AML-193 (cell line): ENCODE results near the gene THPO.

ENCODE experiments used
- DNase-seq, 2 experiments: peaks; one replicate each; lab custom pipeline; 2025; lab: John Stamatoyannopoulos, UW

Gene THPO

DNA sequence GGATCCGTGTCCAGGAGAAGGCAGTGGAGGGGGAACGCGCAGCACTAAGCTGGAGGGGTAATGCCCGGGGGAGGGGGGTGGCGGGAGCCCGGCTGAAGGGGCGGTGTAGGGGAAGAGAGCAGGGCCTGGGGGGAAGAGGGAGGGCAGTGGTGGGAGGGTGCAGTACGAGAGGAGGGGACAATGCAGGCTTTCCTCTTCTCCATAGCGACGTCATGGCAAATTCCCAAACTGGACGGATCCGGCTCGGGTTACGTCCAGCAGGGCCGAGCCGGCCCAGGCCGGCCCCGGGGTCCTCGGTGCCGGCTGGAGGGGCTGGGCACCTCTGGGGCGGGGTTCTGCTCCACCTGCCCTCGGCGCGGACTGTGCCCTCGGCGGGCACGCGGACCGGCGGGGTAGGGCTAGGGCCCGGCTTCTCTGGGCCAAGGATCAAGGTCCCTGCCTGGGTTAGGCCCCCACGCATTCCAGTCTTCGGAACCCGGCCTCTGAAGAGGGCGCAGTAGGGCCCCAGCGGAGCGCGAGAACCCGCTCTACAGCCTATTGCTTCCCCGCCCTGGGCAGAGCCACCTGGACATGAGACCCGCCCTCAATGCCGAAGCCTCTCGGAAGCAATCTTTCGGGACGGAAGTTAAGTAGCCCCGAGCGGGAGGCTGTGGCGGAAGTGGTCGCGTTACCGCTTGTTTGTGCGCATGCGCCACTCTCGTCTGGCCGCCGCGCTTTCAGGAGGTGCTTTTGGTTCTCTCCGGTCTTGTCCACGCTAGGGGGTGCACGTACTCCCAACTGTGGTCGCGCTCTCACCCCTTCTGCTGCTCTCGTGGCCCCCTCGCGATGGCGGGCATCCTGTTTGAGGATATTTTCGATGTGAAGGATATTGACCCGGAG, 15.1 kb downstream of the THPO start:
- DNase-seq: peak; percentile 99

DNA sequence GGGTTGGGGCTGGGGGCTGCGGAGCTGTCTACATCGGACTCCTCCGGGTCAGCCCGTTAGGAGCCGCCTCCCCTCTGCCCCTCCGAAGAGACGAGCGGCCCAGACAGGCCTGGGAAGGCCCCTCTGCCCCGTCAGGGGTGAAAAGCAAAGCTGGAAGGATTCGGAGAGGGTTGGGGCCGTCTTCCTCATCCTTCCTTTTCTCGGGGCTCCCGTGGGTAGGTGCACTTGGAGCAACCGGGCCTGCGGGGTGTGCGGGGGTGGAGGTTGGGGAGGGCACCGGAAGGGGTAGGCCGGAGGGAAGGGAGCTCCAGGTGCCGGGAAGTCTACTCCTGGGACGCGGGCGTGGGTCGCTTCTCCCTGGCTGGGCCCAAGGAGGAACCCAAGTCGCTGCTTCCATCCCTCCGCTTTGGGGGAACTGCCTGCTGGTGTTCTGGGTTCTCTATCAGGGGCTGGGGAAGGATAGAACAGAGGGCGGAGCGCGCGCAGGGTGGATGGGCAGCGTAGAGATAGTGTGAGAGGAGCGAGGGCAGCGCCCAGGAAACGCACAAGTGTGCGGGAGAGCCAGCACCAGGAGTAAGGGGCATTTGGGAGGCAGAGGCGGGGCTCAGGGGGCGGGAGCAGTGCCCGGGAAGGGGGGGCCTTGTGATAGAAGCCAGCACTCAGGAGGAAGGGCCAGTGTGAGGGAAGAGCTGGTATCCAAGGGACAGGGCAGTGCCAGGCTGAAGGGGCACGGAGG, 15.9 kb downstream of the THPO start:
- DNase-seq: peak; percentile 48 to 51

DNA sequence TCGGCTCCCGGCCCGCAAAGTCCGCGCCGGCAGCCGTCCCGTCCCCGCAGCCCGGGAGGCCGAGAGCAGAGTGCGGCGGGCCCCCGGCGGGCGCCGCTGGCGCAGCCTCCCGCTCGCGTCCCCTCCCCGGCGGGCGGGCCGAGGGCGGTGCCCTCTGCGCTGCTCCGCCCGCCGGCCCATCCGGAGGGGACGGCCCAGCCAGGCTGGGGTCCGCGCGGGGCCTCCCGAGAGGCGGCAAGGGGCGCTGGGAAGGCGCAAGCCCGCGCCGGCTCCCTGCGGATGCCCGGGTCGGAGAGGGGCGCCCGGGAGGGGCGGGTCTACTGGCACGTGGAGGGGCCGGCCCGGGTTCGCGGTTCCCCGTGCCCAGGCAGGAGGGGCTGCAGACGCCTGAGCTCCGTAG, 16.5 kb downstream of the THPO start, which contains the start of the genes CLCN2 and POLR2H:
CLCN2 (minus strand) TSS at position 74 of the 400 bp plus-strand sequence. CDS start 126 bp downstream, outside the sequence.
POLR2H (plus strand) TSS at position 179 of the 400 bp plus-strand sequence. CDS start 1,783 bp downstream, outside the sequence.
- DNase-seq: peak in 1 of 2 experiments; percentile 41

DNA sequence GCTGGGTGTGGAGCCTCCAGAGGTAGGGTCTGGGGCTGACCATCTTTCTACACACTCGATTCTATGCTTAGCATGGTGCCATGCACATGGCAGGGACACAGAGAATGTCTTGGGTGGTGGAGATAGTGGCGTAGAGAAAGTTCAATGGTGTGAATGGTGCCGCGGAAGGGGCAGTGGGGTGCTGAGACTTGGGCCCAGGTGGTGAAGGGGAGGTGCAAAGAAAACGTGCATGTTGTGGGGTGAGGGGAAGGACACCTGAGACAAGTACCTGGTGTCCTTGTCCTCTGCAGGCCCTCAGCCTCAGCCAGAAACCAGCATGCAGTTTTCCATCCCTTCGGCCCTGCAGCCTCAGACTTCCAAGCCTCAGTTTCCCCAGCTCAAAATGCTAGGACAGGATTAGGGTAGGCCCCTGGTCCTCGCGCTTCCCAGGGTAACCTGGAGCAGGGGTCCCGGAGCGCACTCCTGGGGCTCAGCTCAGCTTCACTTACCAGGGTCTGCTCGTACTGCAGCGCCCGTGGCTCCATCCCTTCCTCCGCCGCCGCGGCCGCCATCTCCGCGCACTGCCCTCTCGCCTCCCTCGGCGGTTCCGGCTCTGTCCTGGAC, 17.0 kb downstream of the THPO start:
- DNase-seq: peak in 1 of 2 experiments; percentile 41

DNA sequence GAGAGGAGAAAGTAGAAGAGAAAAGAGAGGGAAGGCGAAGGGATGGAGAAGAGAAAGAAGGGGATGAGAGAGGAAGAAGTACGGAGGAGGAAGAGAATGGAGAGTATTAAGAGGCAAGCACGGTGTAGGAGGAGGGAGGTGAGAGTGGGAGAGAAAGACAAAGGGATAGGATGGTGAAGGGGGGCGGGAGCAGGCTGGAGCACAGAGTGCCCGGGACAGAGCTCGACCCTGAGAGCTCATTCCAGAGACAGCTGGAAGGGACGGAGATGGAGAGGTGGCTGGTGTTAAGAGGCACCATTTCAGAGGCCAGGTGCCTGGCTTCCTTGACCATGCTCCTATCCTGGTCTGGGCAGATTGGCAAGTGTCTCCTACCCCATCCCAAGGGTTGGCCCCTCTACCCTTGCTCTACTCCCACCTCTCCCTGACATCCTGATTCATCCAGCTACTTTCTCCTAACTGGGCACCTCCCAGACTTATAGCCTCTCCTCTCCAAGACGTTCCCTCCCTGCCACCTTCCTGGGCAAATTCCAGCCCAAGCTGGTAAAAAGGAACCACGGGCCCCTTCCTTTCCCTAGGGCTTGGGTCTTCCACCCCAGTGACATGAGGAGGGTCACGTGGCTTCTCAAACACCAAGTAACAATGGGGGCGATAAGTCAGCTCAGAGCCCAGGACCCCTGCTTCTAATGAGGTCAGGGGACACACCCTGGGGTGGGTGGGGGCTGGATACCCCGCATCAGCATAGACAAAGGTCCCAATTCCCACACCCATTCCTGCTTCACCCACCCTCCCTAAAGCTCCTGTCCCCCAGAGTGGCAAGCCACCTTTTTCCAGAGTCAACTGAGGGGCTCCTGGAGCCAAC, 17.7 kb downstream of the THPO start:
- no peak for DNase-seq

DNA sequence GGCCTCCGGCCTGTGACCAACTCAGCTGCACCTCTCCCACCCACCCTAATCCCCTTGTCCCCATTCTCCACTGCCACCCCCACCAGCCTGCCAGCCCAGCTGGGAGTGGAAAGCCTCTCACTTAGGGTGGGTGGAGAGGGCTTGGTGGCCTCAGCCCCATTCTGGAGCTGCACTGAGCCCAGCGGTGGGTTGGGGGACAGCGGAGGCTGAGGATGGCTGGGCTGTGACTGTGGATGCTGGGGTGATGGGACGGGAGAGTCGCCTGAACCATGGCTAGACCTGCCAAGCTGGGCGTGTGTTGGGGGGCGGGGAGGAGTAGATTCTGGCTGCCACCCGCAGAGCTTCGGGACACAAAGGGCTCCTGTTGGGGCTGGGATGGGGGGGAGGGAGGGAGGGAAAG, 18.4 kb downstream of the THPO start:
- no peak for DNase-seq

DNA sequence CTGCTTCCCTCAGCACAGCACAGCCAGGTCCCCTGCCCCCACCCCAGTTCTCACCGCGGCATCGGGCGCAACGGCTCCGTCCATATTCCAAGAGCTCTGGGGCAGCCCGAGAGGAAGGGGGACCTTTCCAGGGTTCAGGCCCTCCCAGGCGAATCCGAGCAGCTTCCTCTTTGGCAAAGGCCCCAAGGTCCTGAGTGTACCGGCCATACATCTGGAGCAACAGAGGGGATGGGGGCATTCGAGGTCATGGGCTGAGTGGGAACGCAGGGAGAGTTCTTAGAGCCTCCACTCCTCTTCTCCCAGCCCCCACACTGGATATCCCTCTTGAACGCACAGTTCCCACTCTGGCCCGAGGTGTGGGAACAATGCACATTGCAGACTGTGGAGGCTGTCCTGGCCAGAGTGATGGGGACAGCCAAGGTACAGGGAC, 19.1 kb downstream of the THPO start:
- no peak for DNase-seq

DNA sequence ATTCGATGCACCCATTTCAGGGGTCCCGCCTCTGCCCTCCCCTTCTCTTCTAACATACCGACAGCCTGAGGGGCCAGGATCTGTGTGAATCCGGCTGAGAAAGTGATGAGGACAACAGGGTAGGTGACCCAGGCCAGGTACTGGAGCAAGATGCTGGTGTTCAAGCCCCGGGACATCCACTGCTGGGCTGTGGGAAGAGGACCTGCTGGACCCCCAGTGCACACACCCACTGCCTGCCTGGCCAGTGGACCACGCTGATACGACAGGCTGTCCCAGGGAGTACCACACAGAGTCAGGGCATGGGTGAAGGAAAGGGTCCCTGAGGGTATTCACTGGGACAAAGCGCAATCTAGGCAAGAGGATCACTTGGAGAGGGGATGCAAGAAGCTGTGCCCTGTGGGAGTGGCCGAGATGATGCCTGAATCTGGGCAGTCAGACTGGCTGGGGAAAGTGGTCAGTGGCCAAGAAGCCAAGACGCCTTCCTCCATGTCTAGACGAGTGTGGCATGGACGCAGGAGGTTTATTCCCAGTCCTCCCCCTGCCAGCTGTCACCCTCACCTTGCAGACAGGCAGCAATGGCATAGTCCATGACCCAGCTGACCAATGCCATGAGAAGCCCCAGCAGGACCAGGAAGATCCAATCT, 19.8 kb downstream of the THPO start:
- DNase-seq: no peak

DNA sequence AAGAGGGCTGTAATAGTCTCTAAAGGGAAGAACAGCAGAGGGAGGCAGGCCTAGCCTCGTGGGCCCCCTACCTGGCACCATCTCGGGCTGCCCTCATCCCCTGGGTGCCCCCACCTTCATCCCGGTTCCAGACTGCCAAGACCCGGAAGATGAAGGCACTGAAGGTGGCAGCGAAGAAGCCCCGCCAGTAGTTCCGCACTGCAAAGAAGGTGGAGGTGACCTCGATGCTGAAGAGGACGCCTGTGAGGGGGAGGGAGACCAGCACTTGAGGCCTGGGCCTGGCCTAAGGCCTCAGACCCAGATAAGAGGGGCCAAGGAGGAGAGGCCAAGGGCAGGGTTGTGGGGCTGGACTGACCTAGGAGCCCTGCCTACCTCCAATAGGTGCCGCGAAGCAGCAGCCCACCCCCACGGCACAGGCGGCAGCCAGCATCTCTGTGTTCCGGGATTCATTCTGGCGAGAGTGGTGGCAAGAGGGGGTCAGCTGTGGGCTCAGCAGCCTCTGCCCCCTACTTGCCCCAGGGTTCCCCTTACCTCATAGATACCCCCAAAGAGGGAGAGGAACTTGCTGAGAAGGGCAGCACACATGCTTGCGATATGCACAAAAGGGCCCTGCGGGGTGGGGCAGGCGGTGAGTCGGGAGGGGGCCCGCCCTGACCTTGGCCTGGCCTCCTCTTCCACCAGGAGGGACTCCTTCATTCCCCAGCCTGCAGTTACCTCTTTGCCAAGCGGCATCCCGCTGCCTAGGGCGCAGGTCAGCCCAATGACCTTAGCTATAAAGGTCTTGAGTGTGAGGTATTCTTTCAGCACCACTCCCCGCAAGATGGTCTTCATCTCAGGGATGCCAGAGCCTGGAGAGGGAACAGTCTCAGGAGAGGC, 20.5 kb downstream of the THPO start:
- DNase-seq: no peak

DNA sequence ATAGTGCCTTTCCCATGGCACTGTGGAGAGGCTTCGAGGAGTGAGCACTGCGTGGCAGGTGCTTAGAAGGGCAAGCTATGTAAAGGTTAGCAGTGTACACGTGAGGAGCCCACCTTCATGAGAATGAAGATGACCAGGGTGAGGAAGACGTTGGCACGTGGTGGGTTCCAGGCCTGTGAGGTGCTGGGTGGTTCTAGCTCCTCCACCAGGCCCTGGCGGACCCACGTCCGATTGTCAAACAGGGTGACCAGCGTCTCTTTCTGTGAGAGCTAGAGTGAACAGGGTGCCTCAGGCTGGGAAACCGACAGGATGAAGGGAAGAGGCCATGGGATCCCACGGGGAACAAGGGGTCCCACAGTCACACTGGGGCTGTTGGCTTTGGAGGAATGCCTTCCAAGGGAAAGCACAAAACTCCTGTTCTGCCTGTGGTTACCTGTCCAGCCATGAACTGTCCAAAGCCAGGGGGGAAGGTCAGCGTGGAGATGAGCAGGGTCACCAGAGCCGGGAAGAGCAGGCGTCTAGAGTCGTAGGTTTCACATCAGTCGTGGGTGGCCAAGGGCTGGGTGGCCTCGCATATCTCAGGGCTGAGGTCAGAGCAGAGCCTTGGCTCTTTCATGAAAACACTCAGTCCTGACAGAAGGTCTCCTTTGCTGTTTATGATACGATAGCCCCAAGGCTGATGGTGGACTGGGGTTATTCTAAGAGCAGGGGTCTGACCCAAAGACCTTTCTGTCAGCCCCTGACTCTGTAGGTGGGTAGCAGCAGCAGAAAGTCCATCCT, 22.6 kb downstream of the THPO start:
- DNase-seq: no peak

DNA sequence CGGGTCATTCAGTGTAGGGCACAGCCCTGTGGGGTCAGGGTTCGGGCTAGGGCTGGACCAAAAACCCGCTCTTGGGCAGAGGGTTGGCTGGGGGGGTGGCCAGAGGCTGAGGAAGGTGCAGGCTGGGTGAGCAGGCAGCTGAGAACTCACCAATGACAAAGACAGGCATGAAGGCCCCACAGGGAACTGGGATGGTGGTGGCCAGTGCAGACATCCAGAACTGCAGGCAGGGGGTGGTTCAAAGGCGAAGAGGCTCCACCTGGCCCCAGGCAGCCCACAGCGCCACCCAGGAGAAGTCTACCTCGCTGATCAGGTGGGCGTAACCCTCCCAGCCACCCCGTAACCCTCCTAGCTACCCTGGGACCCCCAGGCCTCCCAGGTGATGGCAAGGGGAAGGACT, 23.3 kb downstream of the THPO start:
- no peak for DNase-seq

DNA sequence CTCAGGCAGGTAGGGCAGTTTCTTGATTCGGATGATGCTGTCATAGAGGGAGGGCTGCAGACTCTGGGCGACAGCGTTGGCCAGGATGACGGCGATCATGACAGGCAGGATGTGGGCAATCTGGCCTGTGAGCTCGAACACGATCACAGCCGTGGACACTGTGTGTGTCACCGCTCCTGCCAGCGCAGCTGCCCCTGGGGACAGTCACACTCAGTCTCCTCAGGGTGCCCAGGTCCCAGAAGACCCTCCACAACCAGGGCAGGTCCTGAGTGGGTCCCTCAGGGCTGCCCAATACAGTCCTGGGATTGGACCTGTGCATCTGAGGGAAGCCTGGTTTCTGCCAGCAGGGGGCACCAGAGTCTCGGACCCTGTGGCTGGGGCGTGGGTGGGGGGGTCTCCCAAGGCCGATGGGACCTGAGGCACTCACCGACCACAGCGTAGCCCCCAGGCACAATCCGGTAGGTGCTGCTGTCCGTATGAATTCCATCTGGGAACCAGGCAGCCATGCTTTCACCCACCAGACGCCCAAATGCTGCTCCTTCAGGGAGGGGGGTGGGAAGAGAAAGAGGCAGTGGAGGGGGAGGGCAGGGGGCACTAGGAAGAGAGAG, 23.8 kb downstream of the THPO start:
- peak; percentile 12 to 21 for DNase-seq

DNA sequence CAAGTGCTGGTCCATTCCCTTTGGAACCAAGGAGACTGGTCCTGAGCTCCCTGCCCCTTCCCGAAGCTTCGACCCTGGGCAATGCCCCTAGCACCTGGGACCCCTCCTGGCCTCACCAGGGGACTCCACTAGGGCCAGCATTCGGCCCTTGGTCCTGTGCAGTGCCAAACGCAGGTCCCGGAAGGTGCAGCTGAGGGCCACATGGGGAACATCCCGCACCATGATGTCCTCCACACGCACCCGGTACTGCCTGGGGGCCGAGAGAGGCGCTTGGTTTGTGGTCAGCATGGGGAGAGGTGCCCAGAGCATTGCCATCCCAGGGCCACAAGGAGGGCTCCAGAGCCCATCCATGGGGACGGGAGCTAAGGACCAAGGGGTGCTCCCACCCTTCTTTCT, 24.5 kb downstream of the THPO start:
- DNase-seq: no peak

DNA sequence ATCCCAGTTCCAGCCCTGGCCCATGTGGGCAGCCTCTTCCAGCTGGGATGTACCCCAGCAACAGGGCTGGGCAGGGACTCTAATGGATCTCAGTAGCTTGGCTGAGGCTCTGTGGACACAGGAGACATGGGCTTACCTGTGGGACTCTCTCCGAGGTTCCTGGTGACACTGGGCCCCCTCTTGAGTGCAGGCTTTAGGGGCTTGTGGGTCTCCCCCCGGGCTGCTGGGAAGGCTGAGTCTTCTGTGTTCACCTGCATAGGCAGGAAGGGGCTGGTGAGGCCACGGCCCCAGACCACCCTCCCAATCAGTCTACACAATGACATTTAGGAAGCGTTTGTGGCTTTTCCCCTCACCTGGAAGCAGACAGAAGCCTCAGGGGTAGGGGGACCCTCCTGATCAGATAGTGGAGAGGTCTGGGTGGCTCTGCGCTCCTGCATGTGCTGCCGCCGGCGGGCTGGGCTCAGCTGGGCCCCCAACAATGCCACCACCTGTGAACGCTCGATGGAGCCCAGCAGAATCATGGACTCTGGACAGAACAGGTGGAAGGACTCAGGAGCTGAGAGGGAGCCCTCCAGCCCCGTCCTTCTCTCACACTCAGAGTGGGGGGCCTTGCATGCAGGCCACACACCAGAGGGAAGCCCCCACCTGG, 25.0 kb downstream of the THPO start:
- no peak for DNase-seq

DNA sequence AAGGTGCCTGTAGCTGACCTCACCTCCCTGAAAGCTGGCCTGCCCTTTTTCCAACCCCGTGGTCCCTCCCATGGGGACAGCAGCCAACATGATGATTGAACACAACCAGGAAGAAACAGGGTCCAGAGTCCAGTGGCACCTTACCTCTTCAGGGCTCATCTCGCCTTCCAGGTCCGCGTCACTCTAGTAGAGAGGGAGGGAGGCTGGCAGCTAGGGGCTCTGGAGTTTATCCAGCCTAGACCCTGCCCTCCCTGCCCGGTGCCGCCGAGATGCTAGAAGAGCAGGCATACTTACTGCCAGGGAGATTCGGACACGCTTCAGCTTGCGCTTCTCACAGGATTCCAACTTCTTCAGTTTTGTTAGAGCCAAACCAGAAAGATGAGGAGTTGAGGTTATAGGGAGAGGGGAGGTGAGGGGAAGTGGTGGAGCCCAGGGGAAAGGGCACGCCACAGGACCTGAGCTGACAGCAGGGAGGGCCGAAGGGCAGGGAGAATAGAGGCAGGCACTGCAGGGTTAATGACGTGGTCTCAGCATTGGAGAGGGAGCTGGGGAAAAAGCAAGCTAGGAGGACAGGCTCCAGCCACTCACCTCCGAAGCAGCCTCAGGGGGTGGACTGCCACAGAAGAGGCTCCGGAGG, 25.7 kb downstream of the THPO start:
- DNase-seq: no peak

DNA sequence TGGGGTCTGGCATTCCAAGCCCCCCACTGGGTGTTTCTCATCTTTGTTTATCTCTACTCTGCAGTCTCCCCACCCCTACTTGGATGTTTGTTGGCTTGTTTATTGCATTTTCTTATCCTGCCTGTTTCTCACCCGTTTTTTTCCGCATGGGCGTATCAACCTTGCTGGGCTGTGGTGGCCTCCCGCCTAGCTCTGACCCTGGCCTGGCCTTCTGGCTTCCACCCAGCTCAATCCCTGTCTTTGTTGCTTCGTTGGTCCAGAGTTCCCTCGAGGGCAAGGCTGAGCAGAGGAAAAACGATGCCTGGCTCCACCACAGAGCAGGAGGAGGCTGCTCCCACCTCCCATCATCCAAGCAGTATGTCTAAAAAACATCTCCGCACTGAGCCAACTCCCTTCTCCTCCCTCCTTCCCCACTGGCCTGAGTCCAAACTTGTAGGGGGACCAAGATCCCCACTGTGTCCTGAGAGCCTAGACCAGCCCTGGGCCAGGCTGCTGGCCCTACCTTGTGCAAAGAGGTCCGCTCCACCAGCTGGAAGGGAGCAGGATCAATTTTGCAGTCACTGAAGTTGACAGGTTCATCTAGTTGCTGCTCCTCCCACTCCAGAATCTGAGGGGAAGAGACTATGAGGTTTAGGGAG, 26.4 kb downstream of the THPO start:
- no peak for DNase-seq

DNA sequence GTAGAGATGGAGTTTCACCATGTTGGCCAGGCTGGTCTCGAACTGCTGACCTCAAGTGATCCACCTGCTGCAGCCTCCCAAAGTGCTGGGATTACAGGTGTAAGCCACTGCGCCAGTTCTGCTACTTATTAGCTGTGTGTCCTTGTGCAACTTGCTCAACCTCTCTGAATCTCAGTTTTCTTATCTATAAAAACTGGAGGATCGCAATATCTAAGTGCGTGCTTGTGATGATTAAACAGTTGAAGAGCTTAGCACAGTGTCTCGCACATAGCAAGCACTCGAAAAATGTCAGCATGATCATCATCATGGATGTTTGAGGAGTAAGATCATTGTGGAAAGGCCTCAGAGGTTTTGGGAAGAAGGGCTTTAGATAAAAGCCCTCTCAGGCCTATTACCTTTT, 27.4 kb downstream of the THPO start:
- DNase-seq: no peak
